GM10248 (cell line): ENCODE measurements around the gene SLC46A2.

Experiments
- CTCF ChIA-PET: fragments of 300-600 bp; sonication (Branson Sonifier 250); formaldehyde crosslinking; extraction: SDS; loops from one replicate; lab custom pipeline; 2021; ENCODE audit warnings: antibody characterized with exemption; lab: Yijun Ruan, JAX
- POLR2A ChIA-PET: fragments of 350-650 bp; sonication (Branson Sonifier 250); formaldehyde crosslinking; extraction: SDS; loops from one replicate; lab custom pipeline; 2020; ENCODE audit warnings: antibody characterized with exemption; lab: Yijun Ruan, JAX
- DNase-seq: peaks from one replicate; pipeline ENCODE4 v3.0.0; 2012; ENCODE audit errors: extremely low spot score
- CTCF ChIP-seq: IDR thresholded peaks from 2 replicates; pipeline ENCODE4 v1.5.1; 2012; ENCODE audit warnings: mild to moderate bottlenecking, low read depth; ENCODE audit errors: extremely low read depth, missing control alignments, control extremely low read depth

The SLC46A2 gene

GRCh38 chr9:112846528-112847488 is 43.9 kb downstream of the SLC46A2 start:
- TF ChIP-seq CTCF, result no peak
- ChIA-PET POLR2A (no interaction called here), CTCF (interaction anchor here (1.2 to 7.1 kb wide), 5 partner anchors 7 to 56 kb away, joined by 3 to 91 read pairs (median 8); no protein-coding TSS in a partner anchor)
- DNase-seq, result no peak

GRCh38 chr9:112844771-112845542 is 45.7 kb downstream of the SLC46A2 start:
- ChIA-PET POLR2A (no interaction called here), CTCF (interaction anchor here (0.6 to 7.1 kb wide), 19 partner anchors 9 to 732 kb away, joined by 3 to 91 read pairs (median 4); no protein-coding TSS in a partner anchor)
- TF ChIP-seq CTCF, result peak; percentile 97
- DNase-seq, result peak; percentile 82

- POLR2A ChIA-PET, result no interaction called here
- TF ChIP-seq CTCF, result no peak
- no peak for DNase-seq
- CTCF ChIA-PET, result interaction anchor here (1.3 to 7.1 kb wide), 7 partner anchors 7 to 60 kb away, joined by 4 to 91 read pairs (median 5); no protein-coding TSS in a partner anchor
Measured at GRCh38 chr9:112842555-112842954, 48.1 kb downstream of the SLC46A2 start.

- TF ChIP-seq CTCF, result no peak
- CTCF ChIA-PET, result interaction anchor here (0.9 to 7.1 kb wide), 2 partner anchors 18 to 62 kb away, joined by 3 to 91 read pairs; no protein-coding TSS in a partner anchor
- no peak for DNase-seq
- POLR2A ChIA-PET, result no interaction called here
Measured at GRCh38 chr9:112841261-112841660, 49.4 kb downstream of the SLC46A2 start.

GRCh38 chr9:112839331-112839730 is 51.3 kb downstream of the SLC46A2 start:
- POLR2A ChIA-PET, result no interaction called here
- DNase-seq, result no peak
- no peak for TF ChIP-seq CTCF
- CTCF ChIA-PET, result interaction anchor here (0.9 to 2.6 kb wide), 3 partner anchors 12 to 65 kb away, joined by 3 to 12 read pairs (median 4); no protein-coding TSS in a partner anchor

- CTCF ChIA-PET, result interaction anchor here (0.9 to 2.6 kb wide), 4 partner anchors 11 to 66 kb away, joined by 3 to 12 read pairs (median 4); no protein-coding TSS in a partner anchor
- no peak for DNase-seq
- POLR2A ChIA-PET, result no interaction called here
- no peak for TF ChIP-seq CTCF
Measured at GRCh38 chr9:112838342-112838741, 52.3 kb downstream of the SLC46A2 start.
